Duodenal mucosa (tissue), 2 donors: ENCODE results near the gene GALNT17.

Source experiments
- H3K27ac ChIP-seq: one replicate; pipeline ENCODE4 v1.7.0; 2013; ENCODE audit warnings: low read depth, low read length
- H3K27me3 ChIP-seq, 2 donors: one replicate each; pipeline ENCODE4 v1.7.0; 2013; ENCODE audit warnings: low read length in 2 of 2, control low read depth in 1 of 2; ENCODE audit not compliant: insufficient read depth in 2 of 2, control insufficient read depth in 1 of 2
- H3K36me3 ChIP-seq, 2 donors: one replicate each; pipeline ENCODE4 v1.7.0; 2013; ENCODE audit warnings: low read length in 2 of 2, control low read depth in 1 of 2; ENCODE audit not compliant: insufficient read depth in 2 of 2, control insufficient read depth in 1 of 2
- H3K4me1 ChIP-seq, 2 donors: one replicate each; pipeline ENCODE4 v1.7.0; 2013; ENCODE audit warnings: low read length in 2 of 2, control low read depth in 1 of 2; ENCODE audit not compliant: insufficient read depth in 2 of 2, control insufficient read depth in 1 of 2
- H3K4me3 ChIP-seq, 2 donors: one replicate each; pipeline ENCODE4 v1.7.0; 2013; ENCODE audit warnings: low read length in 2 of 2, low read depth in 1 of 2
- H3K9ac ChIP-seq, 2 donors: one replicate each; pipeline ENCODE4 v1.7.0; 2013; ENCODE audit warnings: low read length in 2 of 2, low read depth in 1 of 2
- H3K9me3 ChIP-seq, 2 donors: one replicate each; pipeline ENCODE4 v1.7.0; 2013; ENCODE audit warnings: low read length in 2 of 2, control low read depth in 1 of 2; ENCODE audit not compliant: control insufficient read depth in 1 of 2

The GALNT17 gene

GRCh38 chr7:71454981-71455380 is 323.0 kb downstream of the GALNT17 start:
- Histone ChIP-seq H3K9me3 (peaks cover 3 to 7% of the 10 kb centered on the region in 2 donors), H3K9ac (no peak overlapping the region), H3K36me3 (no peaks in the 10 kb centered on the region), H3K4me1 (no peaks in the 10 kb centered on the region), H3K4me3 (no peak overlapping the region), H3K27me3 (no peaks in the 10 kb centered on the region), H3K27ac (no peak overlapping the region)

GRCh38 chr7:71457021-71457420 is 325.1 kb downstream of the GALNT17 start:
- H3K4me3 ChIP-seq: no peak overlapping the region
- H3K27me3 ChIP-seq: no peaks in the 10 kb centered on the region
- no peaks in the 10 kb centered on the region for H3K36me3 ChIP-seq
- H3K9me3 ChIP-seq: peaks cover 6 to 12% of the 10 kb centered on the region in 2 donors
- H3K27ac ChIP-seq: no peak overlapping the region
- no peaks in the 10 kb centered on the region for H3K4me1 ChIP-seq
- no peak overlapping the region for H3K9ac ChIP-seq

- Histone ChIP-seq H3K4me1 (no peaks in the 10 kb centered on the region), H3K9me3 (peaks cover 6 to 12% of the 10 kb centered on the region in 2 donors), H3K9ac (no peak overlapping the region), H3K36me3 (no peaks in the 10 kb centered on the region), H3K27me3 (no peaks in the 10 kb centered on the region), H3K4me3 (no peak overlapping the region), H3K27ac (no peak overlapping the region)
Measured at GRCh38 chr7:71457846-71458590, 326.1 kb downstream of the GALNT17 start.

- H3K27ac ChIP-seq: no peak overlapping the region
- no peaks in the 10 kb centered on the region for H3K27me3 ChIP-seq
- H3K36me3 ChIP-seq: no peaks in the 10 kb centered on the region
- peaks cover 7 to 12% of the 10 kb centered on the region in 2 donors for H3K9me3 ChIP-seq
- no peaks in the 10 kb centered on the region for H3K4me1 ChIP-seq
- no peak overlapping the region for H3K9ac ChIP-seq
- H3K4me3 ChIP-seq: no peak overlapping the region
Measured at GRCh38 chr7:71459132-71459531, 327.2 kb downstream of the GALNT17 start.

GRCh38 chr7:71461572-71461971 is 329.6 kb downstream of the GALNT17 start:
- Histone ChIP-seq H3K9me3 (peaks cover 12 to 16% of the 10 kb centered on the region in 2 donors), H3K36me3 (no peaks in the 10 kb centered on the region), H3K4me1 (no peaks in the 10 kb centered on the region), H3K9ac (no peak overlapping the region), H3K27ac (no peak overlapping the region), H3K4me3 (no peak overlapping the region), H3K27me3 (no peaks in the 10 kb centered on the region)

GRCh38 chr7:71465741-71466189 is 333.8 kb downstream of the GALNT17 start:
- peaks cover 4 to 13% of the 10 kb centered on the region in 2 donors for H3K9me3 ChIP-seq
- no peak overlapping the region for H3K4me3 ChIP-seq
- H3K27ac ChIP-seq: no peak overlapping the region
- no peaks in the 10 kb centered on the region for H3K27me3 ChIP-seq
- H3K9ac ChIP-seq: no peak overlapping the region
- H3K4me1 ChIP-seq: no peaks in the 10 kb centered on the region
- H3K36me3 ChIP-seq: no peaks in the 10 kb centered on the region

GRCh38 chr7:71466448-71467145 is 334.7 kb downstream of the GALNT17 start:
- Histone ChIP-seq H3K4me3 (no peak overlapping the region), H3K36me3 (no peaks in the 10 kb centered on the region), H3K27me3 (no peaks in the 10 kb centered on the region), H3K4me1 (no peaks in the 10 kb centered on the region), H3K9ac (no peak overlapping the region), H3K27ac (no peak overlapping the region), H3K9me3 (peaks cover 0 to 15% of the 10 kb centered on the region in 2 donors)

- Histone ChIP-seq H3K9me3 (peaks cover 0 to 12% of the 10 kb centered on the region in 2 donors), H3K27ac (no peak overlapping the region), H3K4me3 (no peak overlapping the region), H3K36me3 (no peaks in the 10 kb centered on the region), H3K9ac (no peak overlapping the region), H3K4me1 (no peaks in the 10 kb centered on the region), H3K27me3 (no peaks in the 10 kb centered on the region)
Measured at GRCh38 chr7:71470326-71470725, 338.4 kb downstream of the GALNT17 start.

- H3K9ac ChIP-seq: no peak overlapping the region
- no peaks in the 10 kb centered on the region for H3K4me1 ChIP-seq
- H3K27me3 ChIP-seq: no peaks in the 10 kb centered on the region
- no peaks in the 10 kb centered on the region for H3K36me3 ChIP-seq
- no peak overlapping the region for H3K4me3 ChIP-seq
- H3K9me3 ChIP-seq: peaks cover 0 to 12% of the 10 kb centered on the region in 2 donors
- H3K27ac ChIP-seq: no peak overlapping the region
Measured at GRCh38 chr7:71470830-71471229, 338.9 kb downstream of the GALNT17 start.

GRCh38 chr7:71472962-71473361 is 341.0 kb downstream of the GALNT17 start:
- Histone ChIP-seq H3K9me3 (peaks cover 0 to 12% of the 10 kb centered on the region in 2 donors), H3K4me1 (no peaks in the 10 kb centered on the region), H3K27me3 (no peaks in the 10 kb centered on the region), H3K27ac (no peak overlapping the region), H3K9ac (no peak overlapping the region), H3K4me3 (no peak overlapping the region), H3K36me3 (no peaks in the 10 kb centered on the region)
